Activated gamma-delta T cell treated with Interleukin-2 at 50 U/mL for 16 hours (primary cell): Measurements from ENCODE around the gene PLEKHJ1.
A peak's percentile ranks its signal among the peaks of the same experiment; 100 is the strongest.
"Not testable (repeated sequence)": the region's sequence is repeated elsewhere in the genome, so short reads cannot be mapped to it uniquely, and the experiment has no call there.

Source experiments
- DNase-seq: peaks from one replicate; pipeline ENCODE4 v3.0.0-alpha.2; 2020

The PLEKHJ1 gene, protein sequence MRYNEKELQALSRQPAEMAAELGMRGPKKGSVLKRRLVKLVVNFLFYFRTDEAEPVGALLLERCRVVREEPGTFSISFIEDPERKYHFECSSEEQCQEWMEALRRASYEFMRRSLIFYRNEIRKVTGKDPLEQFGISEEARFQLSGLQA

DNA sequence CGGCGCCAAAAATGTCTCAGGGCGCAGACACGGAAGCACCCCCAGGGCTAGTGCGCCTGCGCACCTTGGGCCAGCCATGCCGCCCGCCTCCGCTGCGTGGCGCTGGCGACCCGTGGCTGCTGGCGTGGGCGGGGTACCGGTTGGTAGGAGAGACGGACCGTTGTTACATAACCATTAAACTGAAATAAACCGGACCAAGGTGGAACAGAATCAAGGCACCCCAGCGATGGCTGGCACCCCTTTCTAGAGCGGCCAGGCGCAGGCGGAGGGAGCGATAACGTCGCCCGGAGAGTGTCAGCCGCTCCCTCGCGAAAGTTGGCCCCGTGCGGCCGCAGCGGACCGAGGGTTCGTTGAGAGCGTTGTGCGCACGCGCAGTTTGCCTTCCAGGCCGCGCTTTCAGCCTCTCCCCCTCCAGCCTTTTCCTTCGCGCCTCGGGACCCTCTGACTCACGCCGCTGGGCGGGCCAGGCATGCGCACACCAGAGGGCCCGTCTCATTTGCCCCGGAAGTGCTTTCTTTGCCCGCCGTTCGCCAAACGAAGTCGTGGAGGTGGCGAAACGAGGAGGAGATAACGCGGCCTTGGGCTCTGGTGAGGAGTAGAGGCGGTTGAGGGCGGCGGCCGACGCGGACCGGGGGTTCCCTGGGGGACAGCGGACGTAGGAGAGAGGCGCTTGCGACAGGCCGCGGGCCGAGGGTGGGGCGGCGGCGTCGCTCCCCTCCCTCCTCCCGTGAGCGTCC is at the start of gene PLEKHJ1, which contains the start of gene SF3A2:
TSS of gene PLEKHJ1 (minus strand) at position 16 of the 737 bp plus-strand sequence. CDS start 81 bp downstream, outside the sequence.
TSS of gene SF3A2 (plus strand) at position 511 of the 737 bp plus-strand sequence. CDS start 6,595 bp downstream, outside the sequence.
- peak; percentile 97 for DNase-seq

DNA sequence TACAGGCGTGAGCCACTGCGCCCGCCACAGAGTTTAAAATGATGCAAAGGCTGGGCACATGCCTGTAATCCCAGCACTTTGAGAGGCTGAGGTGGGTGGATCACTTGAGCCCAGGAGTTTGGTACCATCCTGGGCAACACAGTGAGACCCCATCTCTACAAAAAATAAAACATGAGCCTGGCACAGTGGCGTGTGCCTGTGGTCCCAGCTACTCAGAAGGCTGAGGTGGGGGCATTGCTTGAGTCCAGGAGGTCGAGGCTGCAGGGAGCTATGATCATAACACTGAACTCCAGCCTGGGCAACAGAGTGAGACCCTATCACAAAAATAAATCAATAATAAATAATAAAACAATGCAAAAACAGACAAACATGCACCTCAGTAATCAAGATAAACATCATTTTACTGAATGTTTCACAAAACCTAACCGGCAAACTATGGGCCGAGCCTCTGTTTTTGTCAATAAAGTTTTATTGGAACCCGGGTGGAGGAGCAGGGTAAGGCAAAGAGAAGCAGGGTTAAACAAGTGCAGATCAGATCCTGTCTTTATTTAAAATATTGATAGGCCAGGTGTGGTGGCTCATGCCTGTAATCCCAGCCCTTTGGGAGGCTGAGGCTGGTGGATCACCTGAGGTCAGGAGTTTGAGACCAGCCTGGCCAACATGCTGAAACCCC is 47.8 kb upstream of the PLEKHJ1 start:
- no peak for DNase-seq

DNA sequence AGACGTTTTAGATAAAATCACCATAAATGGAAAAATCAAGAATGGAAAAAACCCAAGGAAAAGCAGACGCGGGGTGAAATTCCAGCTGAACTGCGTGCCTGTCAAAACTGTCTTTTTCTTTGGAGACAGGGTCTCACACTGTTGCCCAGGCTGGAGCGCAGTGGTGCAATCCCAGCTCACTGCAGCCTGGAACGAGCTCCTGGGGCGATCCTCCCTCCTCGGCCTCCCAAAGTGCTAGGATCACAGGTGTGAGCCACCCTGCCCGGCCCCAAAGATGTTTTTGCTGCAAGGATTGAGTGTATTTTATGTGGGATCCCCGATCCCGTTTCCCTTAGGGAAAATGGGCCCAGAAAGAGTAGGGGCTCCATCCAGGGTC is 46.7 kb upstream of the PLEKHJ1 start:
- DNase-seq = no peak

DNA sequence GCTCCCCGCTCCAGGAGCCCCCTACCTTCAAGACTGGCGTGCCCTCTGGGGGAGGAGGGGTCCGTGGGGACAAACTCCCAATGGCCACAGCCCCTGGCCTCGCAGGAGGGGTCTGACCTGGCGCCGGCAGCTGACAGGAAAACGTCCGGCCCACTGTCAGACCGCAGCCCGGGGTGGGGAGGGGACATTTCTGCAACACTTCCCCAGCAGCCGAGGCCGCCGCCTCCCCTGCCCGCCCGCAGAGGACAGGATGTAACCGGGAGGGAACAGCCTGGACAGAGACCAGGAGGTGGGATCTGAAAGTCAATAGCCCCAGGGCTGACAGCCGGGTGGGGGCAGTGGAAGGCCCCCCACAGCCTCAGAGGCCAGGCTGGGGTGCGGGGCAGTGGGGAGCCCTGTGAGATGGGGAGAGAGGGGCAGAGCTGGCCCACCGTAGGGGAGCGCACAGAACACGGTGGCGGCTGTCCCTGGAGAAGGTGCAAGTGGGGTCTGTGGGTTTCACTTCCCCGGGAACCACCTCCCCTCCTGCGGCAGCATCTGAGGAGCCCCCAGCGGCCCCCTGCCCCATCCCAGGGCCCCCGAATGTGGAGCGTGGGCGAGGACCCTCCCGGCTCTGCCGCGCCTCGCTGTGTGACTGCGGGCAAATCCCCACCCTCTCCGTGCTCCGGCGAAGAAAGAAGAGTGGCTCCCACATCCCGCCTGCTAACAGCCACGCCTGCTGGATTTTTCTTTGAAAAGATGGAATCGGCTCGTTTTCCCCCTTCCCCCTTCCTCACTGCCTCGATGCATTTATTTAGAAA is 46.1 kb upstream of the PLEKHJ1 start, which contains the start of gene PEAK3:
TSS of gene PEAK3 (minus strand) at position 114 of the 800 bp plus-strand sequence. CDS start 1,244 bp downstream, outside the sequence.
- DNase-seq = peak; percentile 49

DNA sequence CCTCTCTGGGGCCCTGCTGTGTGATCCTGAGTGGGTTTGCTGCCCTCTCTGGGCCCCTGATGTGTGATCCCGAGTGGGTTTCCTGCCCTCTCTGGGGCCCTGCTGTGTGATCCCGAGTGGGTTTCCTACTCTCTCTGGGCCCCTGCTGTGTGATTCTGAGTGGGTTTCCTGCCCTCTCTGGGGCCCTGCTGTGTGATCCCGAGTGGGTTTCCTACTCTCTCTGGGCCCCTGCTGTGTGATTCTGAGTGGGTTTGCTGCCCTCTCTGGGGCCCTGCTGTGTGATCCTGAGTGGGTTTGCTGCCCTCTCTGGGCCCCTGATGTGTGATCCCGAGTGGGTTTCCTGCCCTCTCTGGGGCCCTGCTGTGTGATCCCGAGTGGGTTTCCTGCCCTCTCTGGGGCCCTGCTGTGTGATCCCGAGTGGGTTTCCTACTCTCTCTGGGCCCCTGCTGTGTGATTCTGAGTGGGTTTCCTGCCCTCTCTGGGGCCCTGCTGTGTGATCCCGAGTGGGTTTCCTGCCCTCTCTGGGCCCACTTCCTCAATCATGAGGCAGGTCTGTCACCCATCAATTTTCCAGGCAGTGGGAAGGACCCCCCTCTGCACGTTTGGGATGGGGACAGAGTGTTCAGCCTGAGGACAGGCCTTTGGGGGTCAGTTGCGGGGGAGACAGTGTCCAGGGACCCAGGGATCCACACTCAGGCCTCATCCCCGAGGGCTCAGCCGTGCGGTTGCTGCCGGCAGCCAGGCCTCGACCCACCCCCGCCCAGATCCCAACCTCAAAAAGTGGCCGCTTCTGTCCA is 45.3 kb upstream of the PLEKHJ1 start:
- DNase-seq = not testable (repeated sequence)

DNA sequence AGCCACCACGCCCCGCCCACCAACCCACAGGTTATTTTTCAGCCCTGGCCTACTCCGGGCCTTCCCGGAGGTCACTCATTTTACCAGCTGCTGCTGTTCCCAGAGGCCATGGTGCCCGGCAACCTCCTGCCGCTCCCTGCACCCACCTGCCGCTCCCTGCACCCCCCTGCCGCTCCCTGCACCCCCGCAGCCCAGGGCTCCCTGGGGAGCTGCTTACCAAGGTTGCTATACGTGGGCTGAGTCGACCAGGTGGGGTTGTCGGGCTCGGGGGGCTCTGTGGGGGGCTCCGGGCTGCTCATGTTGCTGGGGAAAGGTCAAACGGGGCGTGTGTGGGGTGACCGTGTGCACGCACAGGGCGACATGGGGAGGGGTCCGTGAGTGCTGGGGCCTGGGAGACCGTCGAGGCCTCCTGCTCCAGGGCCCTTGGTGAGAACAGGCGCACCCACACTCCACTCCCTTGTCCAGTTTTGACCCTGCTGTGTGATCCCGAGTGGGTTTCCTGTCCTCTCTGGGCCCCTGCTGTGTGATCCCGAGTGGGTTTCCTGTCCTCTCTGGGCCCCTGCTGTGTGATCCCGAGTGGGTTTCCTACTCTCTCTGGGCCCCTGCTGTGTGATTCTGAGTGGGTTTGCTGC is 44.6 kb upstream of the PLEKHJ1 start:
- DNase-seq = no peak

DNA sequence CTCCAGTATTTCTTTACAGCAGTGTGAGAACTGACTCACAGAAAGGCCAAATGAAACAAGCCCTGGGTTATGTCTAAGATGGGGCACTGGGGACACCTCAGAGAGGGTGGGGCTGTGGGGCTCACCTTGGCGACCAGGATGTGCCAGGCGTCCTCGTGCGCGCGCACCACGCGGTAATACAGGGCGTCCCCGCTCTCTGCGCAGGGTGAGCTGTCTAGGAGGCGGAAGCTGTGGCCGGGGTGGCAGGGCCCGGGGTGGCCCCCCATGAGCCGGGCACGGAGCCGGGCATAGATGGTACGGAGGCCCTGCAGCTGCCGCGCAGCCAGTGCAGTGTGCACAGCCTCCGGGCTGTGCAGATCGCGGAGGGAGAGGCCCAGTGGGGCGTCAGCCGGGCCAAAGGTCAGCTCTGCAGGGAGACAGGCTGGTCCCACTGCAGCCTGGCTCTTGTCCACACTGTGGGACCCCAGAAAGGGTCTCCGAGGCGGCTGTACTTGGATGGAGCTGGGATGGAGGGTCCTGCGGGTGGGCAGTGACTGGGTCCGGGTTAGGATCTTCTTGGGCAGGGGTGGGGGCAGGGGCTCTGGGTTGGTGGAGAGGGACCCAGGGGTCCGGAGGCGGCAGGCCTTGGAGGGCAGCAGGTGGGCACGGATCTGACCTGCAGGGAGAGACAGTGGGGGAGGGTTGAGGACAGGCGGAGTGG is 42.5 kb upstream of the PLEKHJ1 start:
- DNase-seq = no peak

DNA sequence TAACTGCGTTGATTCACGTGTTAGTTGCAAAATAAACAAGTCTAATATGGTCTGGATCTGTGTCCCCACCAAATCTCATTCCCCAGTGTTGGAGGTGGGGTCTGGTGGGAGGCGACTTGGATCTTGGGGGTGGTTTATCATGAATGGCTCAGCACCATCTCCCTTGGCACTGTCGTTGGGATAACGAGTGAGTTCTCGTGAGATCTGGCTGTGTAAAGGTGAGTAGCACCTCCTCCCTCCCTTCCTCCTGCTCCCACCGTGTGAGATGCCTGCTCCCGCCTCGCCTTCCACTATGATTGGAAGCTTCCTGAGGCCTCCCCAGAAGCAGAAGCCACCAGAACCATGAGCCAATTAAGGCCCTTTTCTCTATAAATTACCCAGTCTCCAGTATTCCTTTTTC is 41.0 kb upstream of the PLEKHJ1 start:
- DNase-seq = no peak

DNA sequence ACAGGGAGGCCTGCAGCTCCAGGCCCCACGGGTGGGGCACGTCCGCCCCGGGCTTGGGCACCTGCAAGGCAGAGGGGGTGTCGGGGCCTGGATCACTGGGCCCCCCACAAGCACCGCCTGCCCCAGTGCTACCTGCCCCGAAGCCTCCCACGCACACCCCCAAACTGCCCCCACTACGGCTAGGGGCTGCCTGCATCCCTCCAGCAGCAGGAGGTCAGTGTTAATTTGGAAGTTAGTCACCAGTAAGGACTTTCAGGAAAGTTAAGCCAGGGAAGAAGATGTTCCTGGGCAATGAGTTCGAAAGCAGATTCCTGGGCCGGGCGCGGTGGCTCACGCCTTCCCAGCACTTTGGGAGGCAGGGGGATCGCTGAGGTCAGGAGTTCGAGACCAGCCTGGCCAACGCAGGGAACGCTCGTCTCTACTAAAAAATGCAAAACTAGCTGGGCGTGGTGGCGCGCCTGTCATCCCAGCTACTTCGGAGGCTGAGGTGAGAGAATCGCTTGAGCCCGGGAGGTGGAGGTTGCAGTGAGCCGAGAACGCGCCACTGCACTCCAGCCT is 40.4 kb upstream of the PLEKHJ1 start:
- DNase-seq = no peak

DNA sequence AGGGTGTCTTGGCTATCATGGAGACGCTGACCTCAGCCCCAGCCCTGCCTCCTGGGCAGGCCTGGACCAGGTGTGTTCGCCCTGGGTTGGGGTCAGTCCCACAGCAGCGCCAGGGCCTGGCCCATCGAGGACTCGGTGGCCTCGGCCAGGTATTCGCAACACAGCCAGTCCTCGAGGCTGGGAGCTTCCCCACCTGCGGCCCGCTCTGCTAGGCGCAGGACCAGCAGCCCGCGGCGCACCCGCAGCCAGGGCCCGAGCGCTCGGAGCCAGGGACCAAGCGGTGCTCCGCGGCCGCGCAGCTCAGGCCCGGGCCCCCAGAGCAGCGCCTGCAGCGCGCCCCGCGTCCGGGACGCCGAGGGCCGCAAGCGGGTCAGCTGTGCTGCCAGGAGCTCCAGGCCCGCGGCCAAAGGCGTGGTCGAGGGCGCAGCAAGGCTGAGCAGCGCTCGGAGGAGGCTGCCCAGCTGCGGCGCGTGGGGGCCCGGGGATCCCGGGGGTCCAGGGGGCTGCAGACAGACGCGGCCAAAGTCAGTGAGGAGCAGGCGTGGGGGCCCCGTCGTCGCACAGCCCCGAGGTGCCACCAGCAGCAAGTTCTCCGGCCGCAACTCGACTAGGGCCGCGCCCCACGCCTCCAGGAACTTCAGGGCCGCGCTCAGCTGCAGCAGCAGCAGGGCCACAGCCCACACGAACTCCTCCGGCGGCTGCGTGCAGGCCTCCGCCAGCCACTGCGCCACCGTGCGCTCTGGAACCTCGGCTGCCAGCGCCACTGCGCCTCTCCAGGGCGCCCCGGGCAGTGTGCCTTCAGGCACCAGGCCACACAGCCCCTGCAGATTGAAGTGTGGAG is 39.7 kb upstream of the PLEKHJ1 start:
- DNase-seq = no peak

DNA sequence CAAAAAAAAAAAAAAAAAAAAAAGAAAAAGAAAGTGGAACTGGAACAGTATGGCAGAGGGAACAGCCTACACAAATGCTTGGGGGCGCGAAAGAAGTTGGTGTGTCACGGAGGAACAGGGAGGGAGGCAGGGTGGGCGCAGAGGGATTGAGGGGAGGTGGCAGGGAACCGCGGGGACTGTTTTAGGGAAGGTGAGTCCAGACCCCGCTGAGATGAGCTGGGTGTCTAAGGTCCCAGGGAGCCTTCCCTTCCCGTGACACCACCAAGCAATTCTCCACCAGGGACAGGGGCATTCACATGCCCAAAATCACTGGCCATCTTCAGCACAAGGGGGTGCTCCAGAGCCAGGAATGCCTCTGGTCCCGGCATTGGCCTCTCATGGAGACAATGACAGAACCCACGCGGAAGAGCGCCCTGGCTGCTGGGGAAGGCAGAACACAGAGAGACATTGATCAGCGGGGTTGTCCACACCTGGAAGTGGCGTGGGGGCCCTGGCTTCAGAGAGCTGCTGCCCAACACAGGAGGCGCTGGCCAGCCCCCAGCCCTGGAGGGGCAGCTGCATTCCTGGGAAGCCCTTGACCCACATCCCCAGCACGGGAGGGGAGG is 38.9 kb upstream of the PLEKHJ1 start:
- peak; percentile 42 for DNase-seq

DNA sequence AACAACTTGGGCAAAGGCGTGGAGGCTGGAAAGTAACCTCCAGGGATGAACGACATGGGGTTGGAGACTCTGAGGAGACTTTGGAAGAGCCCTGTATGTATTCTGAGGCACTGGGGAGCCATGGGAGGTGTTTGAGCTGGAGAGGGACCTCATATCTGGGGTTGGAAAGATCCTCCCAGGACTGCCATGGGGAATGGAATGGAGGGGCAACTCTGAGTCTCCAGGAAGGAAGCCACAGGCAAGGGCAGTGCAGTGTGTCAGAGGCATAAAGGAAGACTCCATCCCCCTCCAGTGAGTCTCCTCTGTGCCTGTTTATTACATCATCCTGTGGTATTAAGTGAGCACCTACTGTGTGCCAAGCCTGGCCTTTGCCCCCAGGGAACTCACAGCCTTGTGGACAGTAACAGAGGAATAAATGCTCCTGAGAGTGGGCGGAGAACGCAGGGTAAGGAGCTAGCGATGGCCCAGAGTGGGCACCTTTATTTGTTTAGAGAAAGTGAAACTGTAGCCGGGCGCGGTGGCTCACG is 38.1 kb upstream of the PLEKHJ1 start:
- no peak for DNase-seq

DNA sequence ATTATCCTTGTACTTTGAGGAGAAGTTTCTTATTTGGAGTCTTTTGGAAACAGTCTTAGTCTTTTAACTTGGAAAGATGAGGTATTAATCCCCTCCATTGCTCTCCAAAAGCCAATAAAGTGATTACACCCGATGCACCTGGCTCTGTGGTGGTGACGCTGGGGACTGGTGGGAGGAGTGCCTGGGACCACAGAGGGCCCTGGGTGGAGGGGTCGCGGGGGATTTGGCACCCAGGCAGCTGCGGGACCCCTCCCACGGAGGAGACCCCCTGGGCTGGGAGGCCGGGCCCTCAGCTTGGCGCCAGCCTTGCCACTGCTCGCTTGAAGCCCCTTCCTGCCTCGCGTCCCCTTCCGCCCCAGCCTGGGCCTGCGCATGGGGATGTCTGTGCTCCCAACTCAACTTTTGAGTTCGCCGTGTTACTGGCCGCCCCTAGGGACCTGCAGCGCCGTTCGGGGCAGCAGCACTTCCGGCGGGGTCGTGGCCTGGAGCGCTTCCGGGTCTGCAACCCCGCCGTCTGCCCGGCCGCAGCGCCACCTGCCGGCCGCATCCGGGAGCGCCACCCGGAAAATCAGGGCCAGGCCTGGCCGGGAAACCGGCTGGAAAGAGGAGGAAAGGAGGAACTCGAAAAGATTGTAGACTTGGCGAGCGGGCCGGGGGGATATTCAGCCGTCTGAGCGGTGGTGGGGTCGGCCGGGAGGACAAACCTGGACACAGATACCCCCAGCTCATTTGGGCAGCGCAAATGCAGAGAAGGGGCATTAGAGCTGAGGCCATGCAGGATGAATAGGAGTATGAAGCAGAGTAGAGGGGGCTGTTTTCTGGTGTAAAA is 37.4 kb upstream of the PLEKHJ1 start:
- peak; percentile 74 for DNase-seq

DNA sequence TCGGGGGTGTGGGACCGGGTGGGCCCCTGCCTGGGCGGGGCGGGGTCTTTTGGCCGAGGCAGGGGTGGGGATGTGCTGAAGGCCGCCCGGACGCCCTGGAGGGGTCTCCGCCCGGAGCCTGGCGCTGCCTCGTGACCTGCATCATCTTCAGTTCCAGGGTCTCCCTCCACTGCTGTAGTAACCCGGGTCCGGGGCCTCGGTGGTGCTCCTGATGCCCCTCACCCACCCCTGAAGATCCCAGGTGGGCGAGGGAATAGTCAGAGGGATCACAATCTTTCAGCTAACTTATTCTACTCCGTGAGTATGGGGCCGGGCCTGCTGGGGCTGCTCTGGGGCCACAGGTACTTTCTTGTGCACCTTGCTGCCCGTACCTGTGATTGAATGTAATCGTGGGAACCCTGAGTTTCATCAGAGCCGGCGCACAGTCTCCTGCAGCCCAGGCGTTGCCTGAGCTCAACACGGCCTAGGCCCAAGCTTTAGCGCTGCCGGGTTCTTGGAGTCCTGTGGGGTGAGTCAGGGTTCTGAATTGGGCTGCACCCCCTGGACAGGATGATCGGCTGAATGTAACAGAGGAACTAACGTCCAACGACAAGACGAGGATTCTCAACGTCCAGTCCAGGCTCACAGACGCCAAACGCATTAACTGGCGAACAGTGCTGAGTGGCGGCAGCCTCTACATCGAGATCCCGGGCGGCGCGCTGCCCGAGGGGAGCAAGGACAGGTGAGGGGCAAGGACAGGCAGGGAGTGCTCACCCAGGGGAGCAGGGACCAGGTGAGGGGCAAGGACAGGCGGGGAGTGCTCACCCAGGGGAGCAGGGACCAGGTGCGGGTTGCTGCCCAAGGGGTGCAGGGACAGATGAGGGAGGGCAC is 35.3 kb upstream of the PLEKHJ1 start:
- peak; percentile 21 for DNase-seq

DNA sequence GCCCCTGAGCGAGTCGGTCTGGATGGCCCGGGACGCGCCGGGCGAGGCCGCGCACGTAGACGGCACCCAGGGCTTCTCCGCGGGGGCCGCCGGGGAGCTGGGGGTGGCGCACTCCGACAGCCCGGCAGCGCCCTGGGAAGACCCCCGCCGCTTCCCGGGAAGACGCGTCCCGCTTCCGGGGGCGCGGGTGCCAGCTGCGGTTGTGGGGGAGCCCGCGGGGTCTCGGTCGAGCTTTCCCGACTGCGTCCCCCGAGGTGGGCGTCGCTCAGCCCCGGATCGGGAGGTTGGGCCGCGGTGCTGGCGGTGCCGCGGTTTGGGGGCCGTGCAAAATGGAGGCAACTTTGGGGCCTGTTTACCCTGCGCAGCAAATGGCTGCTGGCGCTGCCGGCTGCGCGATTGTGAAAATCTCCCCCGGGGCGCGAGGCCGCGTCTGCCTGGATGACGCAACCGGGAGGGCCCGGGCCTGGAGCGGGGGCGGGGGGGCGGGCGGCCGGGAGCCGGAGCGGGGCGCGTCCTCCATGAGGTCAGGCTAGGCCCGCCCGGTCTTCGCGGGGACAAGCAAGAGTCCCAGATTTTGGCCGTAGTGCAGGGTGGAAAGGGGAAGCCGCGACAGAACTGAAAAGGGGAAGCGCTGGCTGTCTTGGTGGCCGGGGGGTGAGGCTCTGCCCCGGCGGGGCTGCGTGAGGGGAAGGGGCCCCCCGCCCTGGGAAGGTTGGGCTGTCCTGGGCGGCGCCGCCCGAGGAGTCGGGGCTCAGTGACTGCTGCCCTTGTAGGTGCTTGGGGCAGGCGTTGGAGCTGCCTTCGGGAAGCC is 34.5 kb upstream of the PLEKHJ1 start:
- peak; percentile 62 for DNase-seq

DNA sequence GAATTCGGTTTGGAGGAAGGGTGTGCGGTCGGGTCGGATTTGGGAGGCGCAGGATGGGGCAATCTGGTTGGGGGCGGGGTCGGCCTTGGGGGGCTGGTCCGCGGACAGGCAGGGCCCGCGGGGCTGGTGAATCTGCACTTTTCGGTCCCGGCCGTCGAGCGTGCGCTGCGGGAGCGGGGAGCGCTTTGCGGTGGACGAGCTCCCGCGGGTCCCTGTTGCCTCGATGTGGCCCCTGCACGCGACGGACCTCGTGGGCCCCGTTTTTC is 34.0 kb upstream of the PLEKHJ1 start:
- peak; percentile 40 for DNase-seq
